BLaER1 treated with 17β-estradiol and CSF1 and Interleukin-3, amounts not matched to agents 10 nM and 100 nM (cell line): ENCODE results near the gene NES.

ENCODE experiments used
- H3K27ac ChIP-seq, 11 experiments: shearing (Covaris generic); formaldehyde crosslinking; 2 replicates each; pipeline ENCODE4 v1.8.1; 2022
- H3K27me3 ChIP-seq, 11 experiments: shearing (Covaris generic); formaldehyde crosslinking; 2 replicates each; pipeline ENCODE4 v1.8.1; 2022
- H3K36me3 ChIP-seq, 11 experiments: shearing (Covaris generic); formaldehyde crosslinking; 2 replicates each; pipeline ENCODE4 v1.8.1; 2022
- H3K4me1 ChIP-seq, 10 experiments: shearing (Covaris generic); formaldehyde crosslinking; 2 replicates each; pipeline ENCODE4 v1.8.1; 2022
- H3K4me2 ChIP-seq, 11 experiments: shearing (Covaris generic); formaldehyde crosslinking; 2 replicates each; pipeline ENCODE4 v1.8.1; 2022
- H3K4me3 ChIP-seq, 10 experiments: shearing (Covaris generic); formaldehyde crosslinking; 2 replicates each; pipeline ENCODE4 v1.8.1; 2022
- H3K9ac ChIP-seq, 11 experiments: shearing (Covaris generic); formaldehyde crosslinking; 2 replicates each; pipeline ENCODE4 v1.8.1; 2022
- H3K9me3 ChIP-seq, 11 experiments: shearing (Covaris generic); formaldehyde crosslinking; replicated peaks in 1 of 11; 2 replicates each; pipeline ENCODE4 v1.8.1; 2022
- H4K20me1 ChIP-seq, 11 experiments: shearing (Covaris generic); formaldehyde crosslinking; 2 replicates each; pipeline ENCODE4 v1.8.1; 2022
- Cebpa-rat ChIP-seq, 11 experiments: shearing (Covaris generic); IDR thresholded peaks; 2 replicates each; pipeline ENCODE4 v1.8.1; 2022

NES gene

DNA sequence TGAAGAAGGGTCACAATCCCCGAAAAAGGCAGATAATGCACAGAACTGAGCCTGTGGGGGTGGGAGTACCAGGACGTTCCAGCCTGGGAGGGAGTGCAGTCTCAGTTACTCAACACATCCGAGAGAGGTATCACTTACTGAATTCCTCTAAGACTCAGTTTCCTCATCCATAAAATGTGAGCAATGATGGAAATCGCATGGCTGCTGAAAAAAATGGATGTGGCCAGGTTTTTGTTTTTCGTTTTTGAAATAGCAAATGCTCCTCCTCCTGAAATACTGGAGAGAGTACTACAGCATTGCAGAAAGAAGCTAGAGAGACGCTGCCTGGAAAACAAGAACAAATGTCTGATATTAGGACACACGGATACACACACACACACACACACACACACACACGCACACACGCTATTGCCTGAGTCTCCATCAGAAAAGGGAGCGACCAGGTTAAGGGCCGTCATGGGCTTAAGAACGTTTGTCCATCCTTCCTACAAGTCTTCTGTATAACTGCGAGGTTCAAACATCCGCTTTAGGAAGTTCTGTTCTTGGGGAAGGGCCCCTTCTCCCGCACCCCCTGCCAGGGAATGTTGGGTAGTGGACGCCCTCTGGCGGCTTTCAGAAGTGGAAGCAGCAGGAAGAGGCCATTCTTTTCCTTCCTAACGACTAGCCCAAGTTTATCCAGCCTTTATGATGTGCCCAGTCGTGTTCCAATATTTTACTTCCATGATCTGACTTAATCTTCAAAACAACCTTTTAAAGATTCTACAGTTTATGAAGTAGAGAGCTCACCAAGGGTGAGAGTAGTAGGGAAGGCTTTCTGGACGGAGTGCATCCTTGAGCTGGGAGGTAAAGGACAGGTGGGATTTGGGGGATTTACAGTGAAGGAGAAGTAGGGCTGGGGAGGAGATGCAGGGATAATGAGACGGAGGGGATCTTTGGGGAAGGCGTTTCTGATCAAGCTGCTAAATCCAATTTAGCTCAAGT is 699 bp upstream of the NES start:
- H3K4me2 ChIP-seq = peak overlapping the region; percentile 36 to 80 (median 61)

DNA sequence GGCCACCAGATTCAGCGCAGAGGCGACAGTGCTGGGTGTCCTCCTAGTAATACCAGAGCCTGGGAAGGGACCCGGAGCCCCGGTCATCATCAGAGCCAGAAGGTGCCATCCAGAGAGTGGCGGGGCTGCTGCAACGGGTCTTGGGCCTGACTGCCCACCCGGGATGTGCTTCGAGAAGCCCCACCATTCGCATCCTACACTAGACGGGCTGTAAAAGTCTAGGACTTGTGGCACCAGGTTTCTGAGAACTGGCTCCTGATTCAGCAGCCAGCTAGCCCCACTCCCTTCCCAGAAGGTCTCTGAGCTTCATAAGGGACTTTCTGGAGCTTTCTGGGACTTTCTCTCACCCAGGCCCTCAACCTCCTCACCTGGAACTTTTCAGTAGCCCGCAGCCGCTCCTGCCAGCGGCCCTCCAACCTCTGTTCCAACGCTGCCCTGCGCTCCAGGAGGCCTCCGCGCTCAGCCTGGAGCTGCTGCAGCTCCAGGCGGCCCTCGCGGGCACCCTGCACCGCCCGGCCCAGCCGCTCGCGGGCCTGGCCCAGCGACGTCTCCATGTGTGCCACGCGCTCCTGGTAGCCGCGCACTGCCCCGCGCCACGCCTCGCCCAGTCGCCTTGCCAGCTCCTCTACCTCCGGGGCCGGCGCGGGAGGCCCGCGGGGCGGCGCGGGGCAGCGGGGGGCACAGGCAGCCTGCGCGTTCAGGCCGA is 940 bp downstream of the NES start:
- H3K4me3 ChIP-seq = no peak overlapping the region

More for the DNA sequence above, 699 bp upstream of the NES start:
- H3K4me3 ChIP-seq = peak overlapping the region in 2 of 10 experiments; percentile 20 to 48; a peak in 4 of 20 replicates
- peaks cover 56 to 76% (median 71%) of the 10 kb centered on the region in 11 experiments for H3K27me3 ChIP-seq
- H3K9ac ChIP-seq = no peak overlapping the region
- no peaks in the 10 kb centered on the region for H3K36me3 ChIP-seq
- H3K27ac ChIP-seq = no peak overlapping the region
- peaks cover 0 to 14% (median 0%) of the 10 kb centered on the region in 11 experiments; a peak in 4 of 22 replicates for H4K20me1 ChIP-seq
- H3K4me1 ChIP-seq = peaks cover 22 to 72% (median 56%) of the 10 kb centered on the region in 10 experiments
- TF ChIP-seq Cebpa-rat (IDR thresholded peaks at IDR 0.05) = no peak
- H3K9me3 ChIP-seq = no peaks in the 10 kb centered on the region

DNA sequence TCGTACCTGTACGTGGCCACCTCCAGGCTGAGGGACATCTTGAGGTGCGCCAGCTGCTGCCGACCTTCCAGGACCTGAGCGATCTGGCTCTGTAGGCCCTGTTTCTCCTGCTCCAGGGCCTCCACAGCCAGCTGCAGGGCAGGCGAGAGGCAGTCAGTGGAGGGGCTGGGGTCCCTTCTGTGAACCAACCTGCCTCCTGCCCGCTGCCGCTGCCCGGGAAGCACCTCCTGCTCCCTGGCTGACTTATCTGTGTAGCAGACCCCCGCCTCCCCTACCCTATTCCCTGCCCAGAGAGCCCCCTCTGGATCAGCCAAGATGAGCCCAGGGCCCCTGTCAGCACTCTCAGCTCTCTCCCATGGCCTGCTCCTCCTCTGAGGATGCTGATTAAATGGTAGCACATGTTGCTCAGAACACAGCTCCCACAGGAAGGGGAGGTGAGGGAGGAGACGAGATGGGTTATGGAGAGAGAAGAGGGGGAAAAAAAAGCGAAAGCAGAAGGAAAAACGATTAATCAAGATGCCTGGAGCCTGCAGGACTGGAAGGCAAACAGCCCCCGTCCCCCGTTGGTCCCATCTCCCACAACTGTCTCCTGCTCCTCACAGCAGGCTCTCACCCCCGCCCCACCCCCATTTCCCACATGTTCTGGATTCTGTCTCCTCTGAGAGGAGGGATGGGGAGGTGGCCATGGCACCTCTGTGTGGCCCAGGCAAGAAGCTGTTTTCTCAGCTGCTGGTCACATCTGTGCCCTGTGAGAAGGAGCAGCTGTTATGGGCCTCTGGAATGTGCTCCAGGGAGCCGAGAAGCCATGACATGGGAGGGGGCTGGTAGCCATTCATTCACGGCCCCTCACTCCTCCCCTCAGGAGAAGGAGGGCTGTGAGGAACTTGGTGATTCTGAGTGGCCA is 1.7 kb downstream of the NES start:
- Histone ChIP-seq H3K36me3 (no peaks in the 10 kb centered on the region), H3K9me3 (no peaks in the 10 kb centered on the region), H4K20me1 (peaks cover 0 to 14% (median 0%) of the 10 kb centered on the region in 11 experiments; a peak in 3 of 22 replicates), H3K4me2 (peak overlapping the region in 10 of 11 experiments; percentile 36 to 73 (median 58); a peak in 17 of 22 replicates), H3K27ac (no peak overlapping the region), H3K4me3 (no peak overlapping the region), H3K9ac (peak overlapping the region in 4 of 11 experiments; percentile 13 to 33 (median 22); a peak in 6 of 22 replicates), H3K27me3 (peaks cover 49 to 77% (median 62%) of the 10 kb centered on the region in 11 experiments), H3K4me1 (peaks cover 13 to 61% (median 44%) of the 10 kb centered on the region in 10 experiments)
- TF ChIP-seq Cebpa-rat (IDR thresholded peaks at IDR 0.05) = no peak

More for the DNA sequence above, 940 bp downstream of the NES start:
- H3K4me1 ChIP-seq = peaks cover 13 to 56% (median 41%) of the 10 kb centered on the region in 10 experiments
- peaks cover 56 to 80% (median 69%) of the 10 kb centered on the region in 11 experiments for H3K27me3 ChIP-seq
- peaks cover 0 to 14% (median 0%) of the 10 kb centered on the region in 11 experiments; a peak in 3 of 22 replicates for H4K20me1 ChIP-seq
- peak overlapping the region in 10 of 11 experiments; percentile 36 to 73 (median 58); a peak in 19 of 22 replicates for H3K4me2 ChIP-seq
- H3K27ac ChIP-seq = no peak overlapping the region
- H3K9ac ChIP-seq = peak overlapping the region in 4 of 11 experiments; percentile 13 to 33 (median 22); a peak in 4 of 22 replicates
- no peaks in the 10 kb centered on the region for H3K9me3 ChIP-seq
- no peaks in the 10 kb centered on the region for H3K36me3 ChIP-seq
- TF ChIP-seq Cebpa-rat (IDR thresholded peaks at IDR 0.05) = no peak

DNA sequence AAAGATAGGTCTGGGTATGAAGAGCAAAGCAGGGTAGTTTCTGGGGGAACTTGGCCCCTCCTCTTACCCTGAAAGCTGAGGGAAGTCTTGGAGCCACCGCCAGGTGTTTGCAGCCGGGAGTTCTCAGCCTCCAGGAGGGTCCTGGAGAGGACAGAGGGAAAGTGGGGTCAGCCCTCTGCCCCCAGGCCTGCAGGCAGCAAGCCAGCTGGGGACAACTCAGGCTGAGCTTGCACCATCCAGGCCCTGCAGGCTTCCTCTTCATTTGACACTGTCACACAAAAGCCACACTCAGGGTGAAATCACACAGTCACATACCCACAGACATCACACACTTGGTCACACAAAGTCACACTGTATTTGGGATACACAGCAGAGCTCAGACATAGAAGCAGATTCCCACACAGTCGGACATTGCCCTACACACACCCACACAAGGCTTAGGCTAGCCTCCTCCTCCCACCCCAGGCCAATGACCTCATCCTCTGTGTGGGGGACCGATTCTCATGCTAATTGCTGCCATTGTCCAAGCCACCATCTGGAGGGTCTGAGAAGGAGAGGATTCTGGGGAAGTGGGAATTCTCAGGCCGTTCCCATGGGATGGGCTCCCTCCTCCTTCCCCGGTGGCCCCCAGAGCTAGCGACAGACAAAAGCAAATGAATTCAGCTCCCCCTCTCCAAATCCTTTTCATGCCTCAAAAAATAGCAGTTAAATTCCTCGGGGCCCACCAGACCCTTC is 3.7 kb downstream of the NES start:
- H3K9me3 ChIP-seq = no peaks in the 10 kb centered on the region
- TF ChIP-seq Cebpa-rat (IDR thresholded peaks at IDR 0.05) = no peak
- peaks cover 0 to 14% (median 0%) of the 10 kb centered on the region in 11 experiments; a peak in 2 of 22 replicates for H4K20me1 ChIP-seq
- no peak overlapping the region; a peak in 1 of 22 replicates for H3K9ac ChIP-seq
- no peak overlapping the region for H3K4me3 ChIP-seq
- H3K36me3 ChIP-seq = no peaks in the 10 kb centered on the region
- H3K27me3 ChIP-seq = peaks cover 30 to 58% (median 43%) of the 10 kb centered on the region in 11 experiments
- no peak overlapping the region for H3K27ac ChIP-seq
- H3K4me1 ChIP-seq = peaks cover 13 to 73% (median 61%) of the 10 kb centered on the region in 10 experiments
- H3K4me2 ChIP-seq = no peak overlapping the region; a peak in 1 of 22 replicates

DNA sequence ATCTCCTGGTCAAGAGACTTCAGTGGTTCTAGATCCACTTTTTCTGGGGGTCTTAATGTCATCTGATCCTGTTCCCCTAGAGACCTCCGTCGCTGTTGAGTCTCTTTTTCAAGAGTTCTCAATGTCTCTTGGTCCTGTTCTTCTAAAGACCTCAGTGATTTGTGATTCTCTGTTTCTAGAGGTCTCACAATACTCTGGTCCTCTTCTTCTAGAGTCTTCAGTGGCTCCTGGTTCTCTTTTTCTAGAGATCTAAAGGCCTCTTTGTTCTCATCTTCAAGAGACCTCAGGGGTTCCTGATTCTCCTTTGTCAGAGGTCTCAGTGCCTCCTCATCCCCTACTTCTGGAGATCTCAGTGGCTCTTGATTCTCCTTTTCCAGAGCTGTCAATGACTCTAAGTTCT is 5.4 kb downstream of the NES start:
- no peak for TF ChIP-seq Cebpa-rat (IDR thresholded peaks at IDR 0.05)
- Histone ChIP-seq H3K9ac (no peak overlapping the region), H3K4me3 (no peak overlapping the region), H3K36me3 (no peaks in the 10 kb centered on the region), H3K27me3 (peaks cover 12 to 41% (median 25%) of the 10 kb centered on the region in 11 experiments), H3K9me3 (no peaks in the 10 kb centered on the region), H3K27ac (no peak overlapping the region), H3K4me1 (peaks cover 15 to 72% (median 60%) of the 10 kb centered on the region in 10 experiments; a peak in 19 of 20 replicates), H3K4me2 (no peak overlapping the region), H4K20me1 (peaks cover 0 to 14% (median 0%) of the 10 kb centered on the region in 11 experiments; a peak in 2 of 22 replicates)

DNA sequence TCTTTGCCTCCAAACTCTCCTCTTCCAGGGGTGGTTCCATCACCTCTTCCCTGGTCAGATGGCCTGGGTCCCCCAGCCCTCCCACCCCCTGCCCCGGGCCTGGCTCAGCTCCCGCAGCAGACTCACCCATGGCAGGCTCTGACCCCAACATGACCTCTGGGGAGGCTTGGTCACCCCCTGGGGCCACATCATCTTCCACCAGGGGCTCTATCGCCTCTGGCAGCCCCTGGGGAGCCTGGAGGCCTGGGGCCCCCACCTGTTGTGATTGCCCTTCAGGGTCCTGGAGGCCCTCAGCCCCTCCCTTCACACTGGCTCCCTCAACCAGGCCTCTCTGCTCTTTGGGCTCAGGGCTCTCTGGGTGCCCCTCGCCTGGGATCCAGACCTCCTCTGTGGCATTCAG is 6.4 kb downstream of the NES start:
- H3K27ac ChIP-seq = no peak overlapping the region
- H3K4me2 ChIP-seq = peak overlapping the region in 9 of 11 experiments; percentile 61 to 88 (median 74); a peak in 17 of 22 replicates
- H3K4me1 ChIP-seq = peaks cover 21 to 72% (median 60%) of the 10 kb centered on the region in 10 experiments
- TF ChIP-seq Cebpa-rat (IDR thresholded peaks at IDR 0.05) = no peak
- 0 out of 22 replicates have a peak overlapping the region, but pooled peaks of 2 of the 11 experiments have one; percentile 24 to 33 for H3K9ac ChIP-seq
- H3K36me3 ChIP-seq = no peaks in the 10 kb centered on the region
- peaks cover 0 to 5% (median 0%) of the 10 kb centered on the region in 11 experiments; a peak in 2 of 22 replicates for H4K20me1 ChIP-seq
- peaks cover 2 to 30% (median 15%) of the 10 kb centered on the region in 11 experiments for H3K27me3 ChIP-seq
- no peaks in the 10 kb centered on the region for H3K9me3 ChIP-seq
- no peak overlapping the region for H3K4me3 ChIP-seq

DNA sequence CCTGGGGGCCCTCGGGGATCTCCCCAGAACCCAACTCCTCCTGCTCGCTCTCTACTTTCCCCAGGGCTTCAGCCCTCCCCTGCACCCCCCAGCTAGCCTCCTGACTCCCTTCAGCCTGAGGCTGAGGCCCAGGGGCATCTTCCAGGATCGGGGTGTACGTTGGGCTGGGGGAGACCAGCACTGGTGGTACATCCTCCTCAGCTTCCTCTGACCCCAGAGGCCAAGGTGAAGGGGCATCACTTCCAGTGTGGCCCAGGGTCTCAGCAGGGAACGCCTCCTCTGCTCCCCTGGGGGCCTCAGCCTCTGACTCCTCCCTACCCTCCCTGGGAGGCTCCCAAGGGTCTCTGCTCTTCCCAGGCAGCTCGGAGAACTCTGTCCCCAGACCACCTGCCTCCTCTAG is 6.8 kb downstream of the NES start:
- Histone ChIP-seq H4K20me1 (peaks cover 0 to 4% (median 0%) of the 10 kb centered on the region in 11 experiments; a peak in 1 of 22 replicates), H3K36me3 (no peaks in the 10 kb centered on the region), H3K27ac (no peak overlapping the region), H3K4me2 (peak overlapping the region in 10 of 11 experiments; percentile 26 to 88 (median 74); a peak in 18 of 22 replicates), H3K9me3 (no peaks in the 10 kb centered on the region), H3K9ac (peak overlapping the region in 4 of 11 experiments; percentile 24 to 37 (median 32); a peak in 3 of 22 replicates), H3K27me3 (peaks cover 0 to 26% (median 11%) of the 10 kb centered on the region in 11 experiments; a peak in 18 of 22 replicates), H3K4me3 (no peak overlapping the region), H3K4me1 (peaks cover 23 to 72% (median 60%) of the 10 kb centered on the region in 10 experiments)
- no peak for TF ChIP-seq Cebpa-rat (IDR thresholded peaks at IDR 0.05)
